NCI-H226 (cell line): Measurements from ENCODE around the gene MMADHC.

ENCODE experiments used
- DNase-seq: peaks from one replicate; pipeline ENCODE4 v3.0.0-alpha.2; 2015

The MMADHC gene

GRCh38 chr2:149544692-149545091 lies 42.9 kb downstream of the MMADHC start:
- no peak for DNase-seq

- no peak for DNase-seq
These were observed 43.7 kb downstream of the MMADHC start for GRCh38 chr2:149543845-149544244.

GRCh38 chr2:149540138-149540537 lies 47.4 kb downstream of the MMADHC start:
- no peak for DNase-seq

GRCh38 chr2:149538138-149538833 lies 49.3 kb downstream of the MMADHC start:
- peak; percentile 78 for DNase-seq

GRCh38 chr2:149537092-149537726 lies 50.4 kb downstream of the MMADHC start:
- no peak for DNase-seq

GRCh38 chr2:149536649-149537048 lies 50.9 kb downstream of the MMADHC start:
- no peak for DNase-seq

GRCh38 chr2:149534674-149535073 lies 52.9 kb downstream of the MMADHC start:
- no peak for DNase-seq

- no peak for DNase-seq
These were observed 58.6 kb downstream of the MMADHC start for GRCh38 chr2:149528983-149529382.

GRCh38 chr2:149527998-149528755 lies 59.4 kb downstream of the MMADHC start:
- no peak for DNase-seq

- no peak for DNase-seq
These were observed 60.9 kb downstream of the MMADHC start for GRCh38 chr2:149526689-149527088.

- no peak for DNase-seq
These were observed 62.3 kb downstream of the MMADHC start for GRCh38 chr2:149525323-149525722.
